GM19463 (cell line): ENCODE data around the gene AP1S2.
A peak's percentile ranks its signal among the peaks of the same experiment; 100 is the strongest.
"Not testable (repeated sequence)": the region's sequence is repeated elsewhere in the genome, so short reads cannot be mapped to it uniquely, and the experiment has no call there.

Experiments
- ATAC-seq: cut with Tn5 transposase; IDR thresholded peaks from one replicate; pipeline ENCODE4 v1.9.1; 2021; ENCODE audit warnings: mild to moderate bottlenecking, moderate library complexity; ENCODE audit not compliant: unreplicated experiment

The AP1S2 gene

DNA sequence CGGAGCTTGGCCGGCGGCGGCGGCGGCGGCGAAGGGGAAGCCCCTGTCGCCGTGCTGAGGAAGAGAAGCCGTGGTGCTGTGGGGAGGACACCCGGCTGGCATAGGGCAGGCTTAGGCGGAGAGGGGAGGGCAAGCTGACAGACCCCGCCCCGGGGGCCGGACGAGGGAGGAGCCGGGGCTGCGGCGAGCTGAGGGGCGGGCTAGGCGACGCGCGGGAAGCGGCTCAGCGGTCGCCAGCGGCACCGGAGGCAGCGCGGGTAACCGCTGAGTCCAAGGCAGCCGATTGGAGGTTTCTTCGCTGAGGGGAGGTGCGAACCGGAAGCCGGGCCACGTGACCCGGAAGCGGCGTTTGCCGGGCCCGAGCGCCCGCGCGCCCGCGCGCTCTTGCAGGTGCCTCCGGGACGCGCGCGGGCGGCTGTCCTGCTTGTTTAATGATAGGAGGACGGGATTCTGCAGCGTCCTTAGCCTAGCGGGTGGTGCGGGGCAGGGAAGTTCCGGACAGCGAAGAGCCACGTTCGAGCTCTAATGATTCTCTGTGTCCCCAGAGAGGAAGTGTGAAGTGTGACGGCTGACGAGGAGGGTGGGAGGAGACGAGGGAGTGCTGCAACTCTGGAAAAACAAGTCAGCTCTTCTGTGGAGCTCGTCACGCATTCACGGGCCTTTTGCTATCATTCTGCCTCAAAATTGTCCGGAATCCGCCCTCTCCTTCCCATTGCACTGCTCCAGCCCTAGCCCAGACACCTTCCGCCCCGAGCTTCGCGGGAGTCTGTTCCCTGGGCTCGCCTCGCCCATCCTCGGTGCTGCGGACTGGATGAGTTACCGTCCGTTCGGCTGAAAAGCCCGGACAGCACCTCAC lies at the start of gene AP1S2:
Gene AP1S2 (minus strand): TSS at position 102 of the 856 bp plus-strand sequence. CDS start 2,289 bp downstream, outside the sequence.
- peak; percentile 91 for ATAC-seq

DNA sequence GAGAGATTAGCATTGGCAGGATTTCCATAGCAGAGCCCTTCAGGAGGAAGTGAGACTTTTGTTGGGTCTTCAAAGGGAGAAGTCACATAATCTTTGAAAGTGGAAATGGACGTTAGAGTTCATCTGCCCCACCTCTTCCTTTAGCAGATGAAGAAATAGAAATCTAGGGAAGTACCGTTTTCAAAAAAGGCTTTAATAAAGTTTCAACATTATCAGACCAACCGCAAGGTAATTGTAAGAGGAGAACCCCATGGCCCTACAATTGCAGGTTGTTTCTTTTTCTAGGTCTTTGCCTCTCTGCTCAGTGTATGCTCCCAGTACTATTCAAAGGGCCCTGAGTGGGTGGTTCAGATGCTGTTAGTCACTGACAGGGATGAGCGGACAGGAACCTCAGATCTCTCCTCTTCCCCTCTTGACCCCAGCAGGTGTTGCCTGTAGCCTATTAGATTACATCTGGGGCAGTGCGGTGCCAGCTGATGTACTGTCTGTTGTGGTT lies 48.6 kb upstream of the AP1S2 start:
- peak; percentile 96 for ATAC-seq

DNA sequence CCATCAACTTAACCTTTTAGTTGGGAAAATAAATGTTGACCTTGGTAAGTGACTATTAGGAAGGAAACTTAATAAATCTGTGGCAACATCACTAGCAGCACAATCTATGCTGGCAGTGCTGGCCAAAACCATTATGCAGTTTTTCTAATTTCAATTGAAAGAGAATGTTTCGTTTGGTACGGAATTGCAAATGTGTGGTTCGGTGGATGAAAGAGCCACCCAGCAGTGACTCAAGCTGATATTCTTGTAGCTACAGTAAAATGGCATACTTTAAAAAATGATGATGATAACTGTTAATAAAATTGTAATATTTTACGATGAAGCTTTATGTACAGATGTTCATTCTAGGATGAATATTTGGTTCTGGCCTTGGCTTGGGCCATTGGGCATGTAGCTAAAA lies 40.7 kb upstream of the AP1S2 start:
- no peak for ATAC-seq

DNA sequence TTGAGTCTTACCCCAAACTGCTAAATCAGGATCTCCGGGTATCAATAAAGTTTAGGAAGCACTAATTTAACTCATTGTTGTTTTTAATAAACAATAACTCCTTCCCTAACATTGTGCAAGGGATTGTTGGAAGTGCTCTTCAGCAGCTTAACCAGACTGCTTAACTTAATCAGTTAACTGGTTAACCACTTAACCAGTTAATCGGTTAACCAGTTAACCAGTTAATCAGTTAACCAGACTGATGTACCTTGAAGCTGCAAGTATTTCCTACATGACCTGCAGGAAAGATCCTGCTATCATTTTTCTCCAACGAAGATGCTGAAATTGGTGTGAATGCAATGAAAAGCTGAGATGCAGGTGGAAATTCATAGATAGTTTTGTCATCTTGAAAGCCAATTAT lies 40.1 kb upstream of the AP1S2 start:
- no peak for ATAC-seq

DNA sequence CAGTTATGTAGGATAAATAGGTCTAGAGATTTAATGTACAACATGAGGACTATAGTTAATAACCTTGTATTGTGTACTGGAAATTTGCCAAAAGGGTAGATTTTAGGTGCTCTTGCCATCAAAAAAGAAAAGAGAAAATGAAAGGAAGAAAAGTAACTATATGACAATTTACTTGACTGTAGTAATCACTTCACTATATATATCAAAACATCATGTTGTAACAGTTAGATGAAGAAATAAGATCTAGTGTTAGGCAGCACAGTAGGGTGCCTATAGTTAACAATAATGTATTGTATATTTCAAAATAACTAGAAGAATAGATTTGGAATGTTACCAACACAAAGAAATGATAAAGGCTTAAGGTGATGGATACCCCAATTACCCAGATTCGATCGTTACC lies 35.9 kb upstream of the AP1S2 start:
- ATAC-seq, result no peak

DNA sequence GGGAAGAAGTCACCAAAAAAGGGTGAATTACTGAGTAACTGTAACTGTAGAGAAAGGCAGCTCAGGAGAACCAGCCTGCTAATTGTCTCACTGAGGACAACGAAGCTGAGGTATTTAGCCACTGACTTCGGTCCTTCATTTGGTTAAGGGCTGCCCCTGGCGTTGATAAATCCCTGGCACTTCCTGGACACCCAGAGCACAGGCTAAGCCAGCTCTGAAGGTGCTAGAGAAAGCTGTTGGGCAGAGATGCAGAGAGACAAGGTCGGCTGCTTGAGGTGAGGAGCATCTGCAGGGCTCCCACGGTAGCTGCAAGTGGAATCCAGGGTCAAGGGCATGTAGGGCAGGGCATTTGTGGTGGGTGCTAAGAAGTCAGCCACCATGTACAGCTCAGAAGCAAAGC lies 33.4 kb upstream of the AP1S2 start:
- ATAC-seq, result no peak

DNA sequence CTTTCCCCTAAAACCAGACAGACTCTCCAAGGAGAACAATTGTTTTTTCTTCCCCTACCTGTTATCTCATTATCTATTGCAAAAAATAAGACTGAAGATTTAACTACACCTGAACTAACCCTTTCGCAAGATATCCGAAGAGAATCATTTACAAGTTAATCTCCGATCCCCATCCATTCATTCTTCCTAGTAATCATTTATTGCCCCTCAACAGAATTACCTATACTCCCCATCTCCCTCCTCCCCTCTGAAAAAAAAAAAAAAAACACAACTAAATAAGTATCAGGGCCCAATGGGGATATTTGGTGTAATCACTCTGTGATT lies 28.9 kb upstream of the AP1S2 start:
- ATAC-seq, result no peak

DNA sequence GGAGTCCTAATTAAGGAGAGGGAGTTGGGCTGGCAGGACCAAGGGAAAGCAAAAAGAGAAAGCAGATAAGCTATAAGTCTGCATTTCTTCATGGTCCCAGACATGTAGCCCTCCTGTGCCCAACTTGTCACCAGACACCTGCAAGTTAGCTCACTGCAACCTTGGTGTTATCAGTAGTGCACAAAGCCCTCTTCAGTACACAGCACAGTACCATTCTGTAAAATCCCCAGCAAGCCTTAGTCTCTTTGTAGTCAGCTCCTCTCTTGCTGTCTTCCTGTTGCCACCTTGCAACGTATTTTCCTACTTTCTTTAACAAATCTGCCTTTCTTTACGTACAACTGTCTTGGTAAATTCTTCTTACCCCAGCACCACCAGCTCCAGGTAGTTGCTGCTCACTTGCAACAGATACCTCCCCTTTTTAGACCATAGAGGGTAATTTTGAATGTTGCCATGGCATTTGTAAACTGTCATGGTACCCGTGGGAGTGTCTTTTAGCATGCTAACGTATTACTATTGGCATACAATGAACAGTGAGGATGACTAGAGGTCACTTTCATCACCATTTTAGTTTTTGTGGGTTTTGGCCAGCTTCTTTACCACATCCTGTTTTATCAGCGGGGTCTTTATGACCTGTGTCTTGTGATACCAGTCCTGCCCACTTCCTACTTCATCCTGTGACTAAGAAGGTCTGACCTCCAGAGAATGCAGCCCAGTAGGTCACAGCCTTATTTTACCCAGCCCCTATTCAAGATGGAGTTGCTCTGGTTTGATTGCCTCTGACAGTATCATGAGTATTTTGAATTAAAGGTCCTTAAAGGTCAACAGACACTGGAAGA lies 28.3 kb upstream of the AP1S2 start:
- ATAC-seq, result peak; percentile 86

DNA sequence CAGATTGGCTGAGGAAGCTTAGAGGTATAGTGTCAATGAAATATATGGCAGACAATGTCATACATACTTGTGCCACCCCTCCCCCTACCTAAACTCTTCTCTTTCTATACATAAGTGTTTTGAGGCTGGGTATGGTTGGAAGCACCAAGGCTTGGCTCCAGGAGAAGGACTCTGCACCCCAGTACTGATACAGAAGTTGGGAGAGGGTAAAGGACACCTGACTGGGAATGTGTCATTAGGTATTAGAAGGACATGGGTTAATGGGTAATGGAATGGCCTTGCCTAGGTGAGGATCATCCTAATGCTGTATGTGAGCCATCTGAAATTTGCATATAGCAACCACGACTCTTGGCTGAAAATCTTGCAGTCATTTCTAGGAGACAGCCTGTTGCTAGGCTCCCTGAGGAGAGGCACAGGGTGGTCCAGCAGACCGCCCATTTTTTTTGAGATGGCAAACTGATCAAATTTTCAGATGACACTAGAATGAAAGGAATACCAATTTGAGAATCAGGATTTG lies 26.8 kb upstream of the AP1S2 start:
- ATAC-seq, result no peak

DNA sequence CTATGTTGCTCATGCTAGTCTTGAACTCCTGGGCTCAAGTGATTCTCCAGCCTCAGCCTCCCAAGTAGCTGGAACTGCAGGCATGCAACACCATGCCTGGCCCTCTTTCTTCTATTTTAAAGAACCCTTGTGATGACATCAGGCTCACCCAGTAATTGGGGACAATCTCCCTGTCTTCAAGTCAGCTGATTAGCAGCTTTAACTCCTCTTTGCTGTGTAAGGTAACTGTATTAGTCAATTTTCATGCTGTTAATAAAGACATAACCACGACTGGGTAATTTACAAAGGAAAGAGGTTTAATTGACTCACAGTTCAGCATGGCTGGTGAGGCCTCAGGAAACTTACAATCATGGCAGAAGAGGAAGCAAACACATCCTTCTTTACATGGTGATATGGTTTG lies 23.3 kb upstream of the AP1S2 start:
- not testable (repeated sequence) for ATAC-seq

DNA sequence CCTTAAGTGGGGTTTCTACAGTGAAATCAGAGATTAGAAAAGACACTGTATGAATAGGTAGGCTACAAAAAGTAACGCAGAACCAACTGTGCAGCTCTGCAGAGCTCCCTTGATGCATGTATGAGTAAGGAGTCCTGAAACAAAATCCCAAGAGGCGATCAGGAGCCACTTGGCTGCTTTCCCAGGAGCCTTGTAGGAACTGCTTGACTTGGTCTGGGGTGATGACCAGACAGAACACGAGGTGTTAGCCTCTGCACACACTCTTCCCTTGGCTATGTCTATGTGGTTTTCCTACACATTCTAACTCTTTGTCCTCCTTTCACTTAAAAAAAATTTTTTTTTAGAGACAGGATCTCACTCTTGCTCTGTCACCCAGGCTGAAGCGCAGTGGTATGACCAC lies 22.8 kb upstream of the AP1S2 start:
- no peak for ATAC-seq

DNA sequence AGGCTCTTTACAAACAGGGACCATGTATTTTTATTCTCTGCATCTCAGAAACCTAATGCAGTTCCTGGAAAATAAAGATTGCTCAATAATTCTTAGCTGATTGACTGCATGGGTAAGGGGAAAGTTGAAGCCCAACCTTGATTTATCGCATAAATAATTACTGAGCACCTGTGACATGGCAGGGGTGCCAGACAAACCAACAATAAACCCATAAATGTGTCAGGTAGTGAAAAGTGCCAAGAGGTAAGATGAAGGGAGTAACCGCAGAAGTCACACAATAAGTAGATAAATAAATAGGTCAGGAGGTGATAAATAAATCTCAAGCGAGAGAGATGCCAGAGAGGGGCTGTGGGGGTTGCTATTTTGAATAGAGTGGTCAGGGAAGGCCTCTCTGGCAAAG lies 20.1 kb upstream of the AP1S2 start:
- ATAC-seq, result no peak

DNA sequence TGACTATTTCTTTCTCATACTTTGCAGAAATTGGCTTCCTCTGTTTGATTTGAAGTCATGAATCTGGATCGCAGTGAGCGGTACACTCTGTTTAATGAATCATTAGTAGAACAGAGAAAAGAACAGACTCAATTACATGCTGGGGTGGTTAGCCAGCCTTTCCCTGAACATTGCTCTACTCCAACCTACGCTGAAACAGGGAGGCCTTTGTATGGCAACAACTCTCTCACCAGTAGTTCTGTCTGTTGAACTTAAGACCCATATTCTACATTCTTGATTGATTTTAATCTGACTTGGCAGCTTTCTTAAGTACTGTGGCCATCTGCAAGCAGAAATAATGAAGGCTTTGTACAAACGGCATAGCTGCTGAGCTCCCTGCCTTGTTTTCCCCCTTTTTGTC lies 19.0 kb upstream of the AP1S2 start:
- ATAC-seq, result no peak

DNA sequence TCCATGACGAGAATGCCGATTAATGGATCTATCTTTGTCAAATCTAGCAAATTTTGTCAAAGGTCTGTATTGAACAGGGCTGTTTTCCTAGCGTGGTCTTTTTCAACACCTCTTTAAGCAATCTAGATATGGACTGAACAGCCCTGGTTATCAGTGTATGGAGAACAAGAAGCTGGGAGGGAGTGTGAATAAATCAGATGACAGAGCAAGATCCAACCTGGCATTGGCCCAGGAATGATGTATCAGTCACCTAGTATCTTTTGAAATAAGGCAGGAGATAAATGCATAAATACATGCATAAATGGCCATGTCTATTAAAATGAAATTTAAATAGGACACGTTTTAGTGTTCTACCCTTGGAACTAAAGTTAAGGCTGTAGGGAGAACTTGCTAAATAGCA lies 15.7 kb upstream of the AP1S2 start:
- ATAC-seq, result no peak

DNA sequence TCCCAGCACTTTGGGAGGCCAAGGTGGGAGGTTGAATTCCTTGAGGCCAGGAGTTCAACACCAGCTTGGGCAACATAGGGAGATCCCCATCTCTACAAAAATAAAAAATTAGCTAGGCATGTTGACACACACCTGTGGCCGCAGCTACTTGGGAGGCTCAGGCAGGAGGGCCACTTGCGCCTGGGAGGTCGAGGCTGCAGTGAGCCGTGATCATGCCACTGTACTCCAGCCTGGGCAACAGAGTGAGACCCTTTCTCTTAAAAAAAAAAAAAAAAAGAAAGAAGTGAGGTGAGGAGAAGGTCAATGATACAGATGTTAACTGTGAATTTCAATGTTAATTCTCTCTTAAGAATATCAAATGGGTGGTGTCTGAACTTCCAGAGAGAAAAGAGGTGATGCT lies 15.1 kb upstream of the AP1S2 start:
- no peak for ATAC-seq

DNA sequence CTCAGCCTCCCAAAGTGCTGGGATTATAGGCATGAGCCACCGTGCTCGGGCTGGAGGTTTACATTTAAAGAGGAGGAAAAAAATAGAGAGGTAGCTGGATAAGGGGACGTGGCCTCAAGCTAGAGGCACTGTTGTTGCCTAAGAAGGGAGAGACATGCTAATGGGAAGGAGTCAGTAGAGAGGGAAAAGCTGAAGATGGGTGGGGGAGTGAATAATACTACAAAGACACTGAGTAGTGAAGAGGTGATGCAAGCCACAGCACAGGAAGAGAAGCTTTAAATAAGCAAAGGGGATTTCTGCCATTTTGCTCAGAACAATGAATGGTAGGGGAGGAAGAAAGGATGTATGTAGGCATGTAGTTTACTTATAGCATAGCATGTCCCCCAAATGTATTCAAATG lies 11.5 kb upstream of the AP1S2 start:
- ATAC-seq, result no peak

DNA sequence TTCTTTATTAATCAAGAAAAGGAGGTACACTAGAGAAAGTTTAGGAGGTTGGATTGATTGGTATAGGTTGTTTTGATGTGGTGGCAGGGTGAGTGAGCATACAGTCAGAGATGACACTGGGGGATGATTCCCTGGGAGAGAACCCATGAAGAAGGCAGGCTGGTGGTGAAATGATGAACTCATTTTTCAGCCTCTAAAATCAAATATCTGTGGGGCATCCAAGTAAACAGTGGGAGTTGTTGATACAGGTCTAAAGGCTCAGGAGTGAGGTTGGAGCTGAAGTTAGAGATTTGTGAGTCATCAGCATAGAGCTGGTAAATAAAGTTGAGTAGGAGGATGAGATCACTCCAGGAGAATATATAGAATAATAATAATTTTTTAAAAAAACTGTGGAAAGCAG lies 10.0 kb upstream of the AP1S2 start:
- no peak for ATAC-seq

DNA sequence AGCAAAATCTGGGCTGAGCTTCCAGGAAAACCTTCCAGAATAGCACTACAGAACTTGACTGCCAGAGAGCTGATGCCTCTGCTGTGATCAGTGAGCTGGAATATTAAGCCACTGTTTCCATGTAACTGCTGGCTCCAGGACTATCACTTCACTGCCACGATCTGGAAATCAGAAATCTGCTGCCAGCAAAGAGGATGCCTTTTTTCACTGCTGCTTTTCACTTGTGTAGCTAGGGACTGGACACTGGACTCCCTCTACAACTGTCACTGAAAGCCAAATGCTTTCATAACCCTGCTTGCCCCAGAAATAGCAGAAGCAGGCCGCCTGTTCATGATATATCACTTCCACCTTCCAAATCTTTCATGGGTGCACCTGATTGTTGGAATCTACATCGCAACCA lies 9.4 kb upstream of the AP1S2 start:
- no peak for ATAC-seq

DNA sequence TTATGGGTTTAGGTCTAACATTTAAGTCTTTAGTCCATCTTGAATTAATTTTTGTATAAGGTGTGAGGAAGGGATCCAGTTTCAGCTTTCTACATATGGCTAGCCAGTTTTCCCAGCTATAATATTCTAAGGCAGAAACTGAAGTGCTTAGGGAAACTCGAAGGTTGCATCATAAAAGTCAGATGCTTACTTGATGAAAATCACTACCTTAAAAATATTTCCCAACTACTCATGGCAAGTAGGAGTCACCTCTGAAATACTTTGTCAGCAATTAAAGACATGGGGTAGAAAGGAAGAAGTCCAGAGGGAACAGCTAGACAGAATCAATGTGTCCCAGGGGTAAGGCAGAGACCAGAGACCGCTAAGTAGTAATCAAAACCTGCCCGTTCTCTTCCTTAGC lies 6.3 kb upstream of the AP1S2 start:
- ATAC-seq, result no peak

DNA sequence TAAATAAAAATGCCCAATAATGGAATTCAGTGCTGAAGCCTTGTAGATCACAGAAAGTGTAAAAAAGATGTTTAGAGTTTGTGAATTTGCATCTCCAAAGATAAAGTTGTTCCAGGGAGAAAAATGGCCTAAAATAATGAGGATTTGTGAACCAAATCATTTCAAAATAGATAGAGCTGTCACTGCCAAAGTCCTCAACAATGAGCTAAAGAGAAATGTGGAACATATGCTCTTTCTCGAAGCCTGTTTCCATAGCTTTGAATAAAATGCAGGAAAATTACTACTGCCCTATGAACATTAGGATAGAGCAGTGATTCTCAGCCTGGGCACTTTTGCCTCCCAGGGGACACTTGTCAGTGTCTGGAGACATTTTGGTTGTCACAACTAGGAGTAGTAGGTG lies 3.4 kb upstream of the AP1S2 start:
- ATAC-seq, result no peak

DNA sequence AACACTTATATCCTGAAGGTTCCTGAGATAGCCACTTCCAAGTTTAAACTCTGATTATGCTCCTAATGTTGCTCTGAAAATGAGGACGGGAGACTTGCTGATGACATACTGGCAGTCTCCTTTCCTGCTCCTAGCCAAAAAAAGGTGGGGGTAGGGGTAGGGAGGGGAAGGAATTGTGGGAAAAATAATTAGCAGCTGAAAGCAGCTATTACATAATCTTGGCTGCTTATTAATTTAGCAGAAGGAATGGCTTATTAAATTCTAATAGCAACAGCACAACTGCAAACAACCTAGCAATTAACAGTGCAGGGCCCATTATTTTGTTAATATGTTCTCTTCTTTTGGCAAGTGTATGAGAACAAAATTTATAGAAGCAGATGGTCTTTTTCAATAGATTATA lies 2.0 kb upstream of the AP1S2 start:
- no peak for ATAC-seq

DNA sequence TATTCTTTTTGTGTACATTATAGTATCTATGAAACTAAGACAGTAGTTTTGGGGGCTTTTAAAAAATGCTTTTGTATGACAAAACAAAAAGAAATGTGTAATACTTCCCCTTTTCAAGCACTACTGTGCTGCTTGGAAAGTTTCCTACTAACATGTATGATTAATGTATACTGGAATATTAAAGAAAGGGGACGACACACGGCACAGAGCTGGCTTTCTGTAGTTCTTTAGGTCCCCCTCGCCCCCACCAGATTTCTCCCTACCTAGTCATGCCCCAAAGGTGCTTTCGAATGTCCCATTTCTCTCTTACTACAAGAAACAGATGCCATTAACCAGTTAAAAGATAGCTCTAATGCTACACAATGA lies 1.6 kb upstream of the AP1S2 start:
- ATAC-seq, result no peak
